ENCODE measurements around the gene CERS3.
A peak's percentile ranks its signal among the peaks of the same experiment; 100 is the strongest.

Gene CERS3

GRCh38 chr15:100372739-100373119 lies 156.0 kb downstream of the CERS3 start:
- H3K36me3 ChIP-seq (ENCODE audit: insufficient read depth) = no peaks in the 10 kb centered on the region
- no peaks in the 10 kb centered on the region for H3K79me2 ChIP-seq (ENCODE audit: insufficient read depth, low read depth)
- no peak overlapping the region for H3K4me3 ChIP-seq (IDR thresholded peaks at IDR 0.05; ENCODE audit: insufficient read depth, low read depth, low read length)
- no peak for TF ChIP-seq CTCF (conservative IDR thresholded peaks at IDR 0.05; ENCODE audit: low read depth, low read length)
- no peaks in the 10 kb centered on the region for H4K20me1 ChIP-seq (ENCODE audit: insufficient read depth)
- no peaks in the 10 kb centered on the region for H3K27me3 ChIP-seq (ENCODE audit: insufficient read depth, low read depth)
- H3K9ac ChIP-seq = no peak overlapping the region
- H3K27ac ChIP-seq = no peak overlapping the region
- no peak overlapping the region for H3K4me2 ChIP-seq
- no peaks in the 10 kb centered on the region for H3K4me1 ChIP-seq (ENCODE audit: low read depth, poor library complexity, severe bottlenecking)
- H2AFZ ChIP-seq (ENCODE audit: low read depth) = no peak overlapping the region

GRCh38 chr15:100355342-100355741 lies 173.4 kb downstream of the CERS3 start:
- no peak overlapping the region for H2AFZ ChIP-seq (ENCODE audit: low read depth)
- H3K4me2 ChIP-seq = no peak overlapping the region
- no peak for TF ChIP-seq CTCF (conservative IDR thresholded peaks at IDR 0.05; ENCODE audit: low read depth, low read length)
- H3K27ac ChIP-seq = no peak overlapping the region
- H4K20me1 ChIP-seq (ENCODE audit: insufficient read depth) = no peaks in the 10 kb centered on the region
- peaks cover 11% of the 10 kb centered on the region for H3K4me1 ChIP-seq (ENCODE audit: low read depth, poor library complexity, severe bottlenecking)
- H3K79me2 ChIP-seq (ENCODE audit: insufficient read depth, low read depth) = no peaks in the 10 kb centered on the region
- no peak overlapping the region for H3K4me3 ChIP-seq (IDR thresholded peaks at IDR 0.05; ENCODE audit: insufficient read depth, low read depth, low read length)
- no peaks in the 10 kb centered on the region for H3K36me3 ChIP-seq (ENCODE audit: insufficient read depth)
- no peaks in the 10 kb centered on the region for H3K27me3 ChIP-seq (ENCODE audit: insufficient read depth, low read depth)
- no peak overlapping the region for H3K9ac ChIP-seq

GRCh38 chr15:100353449-100353848 lies 175.3 kb downstream of the CERS3 start:
- H3K27ac ChIP-seq = no peak overlapping the region
- peaks cover 11% of the 10 kb centered on the region for H3K4me1 ChIP-seq (ENCODE audit: low read depth, poor library complexity, severe bottlenecking)
- no peaks in the 10 kb centered on the region for H4K20me1 ChIP-seq (ENCODE audit: insufficient read depth)
- no peak for TF ChIP-seq CTCF (conservative IDR thresholded peaks at IDR 0.05; ENCODE audit: low read depth, low read length)
- H3K4me3 ChIP-seq (IDR thresholded peaks at IDR 0.05; ENCODE audit: insufficient read depth, low read depth, low read length) = no peak overlapping the region
- H3K36me3 ChIP-seq (ENCODE audit: insufficient read depth) = no peaks in the 10 kb centered on the region
- no peak overlapping the region for H3K9ac ChIP-seq
- no peaks in the 10 kb centered on the region for H3K27me3 ChIP-seq (ENCODE audit: insufficient read depth, low read depth)
- H3K4me2 ChIP-seq = no peak overlapping the region
- no peaks in the 10 kb centered on the region for H3K79me2 ChIP-seq (ENCODE audit: insufficient read depth, low read depth)
- H2AFZ ChIP-seq (ENCODE audit: low read depth) = no peak overlapping the region

- Histone ChIP-seq H3K27me3 (ENCODE audit: insufficient read depth, low read depth) (no peaks in the 10 kb centered on the region), H3K4me1 (ENCODE audit: low read depth, poor library complexity, severe bottlenecking) (peaks cover 11% of the 10 kb centered on the region), H3K36me3 (ENCODE audit: insufficient read depth) (no peaks in the 10 kb centered on the region), H3K4me2 (peak overlapping the region; percentile 77), H3K79me2 (ENCODE audit: insufficient read depth, low read depth) (no peaks in the 10 kb centered on the region), H3K27ac (peak overlapping the region; percentile 29; the same call in 1 of the 2 replicates), H4K20me1 (ENCODE audit: insufficient read depth) (no peaks in the 10 kb centered on the region), H2AFZ (ENCODE audit: low read depth) (peak overlapping the region; percentile 100), H3K9ac (peak overlapping the region; percentile 5; the same call in 1 of the 2 replicates), H3K4me3 (IDR thresholded peaks at IDR 0.05; ENCODE audit: insufficient read depth, low read depth, low read length) (no peak overlapping the region)
- TF ChIP-seq CTCF (conservative IDR thresholded peaks at IDR 0.05; ENCODE audit: low read depth, low read length) = no peak
Observed at GRCh38 chr15:100350434-100351226, 178.1 kb downstream of the CERS3 start.

Measured in KMS-11 (cell line).